HepG2 (cell line): ENCODE data around the gene ACSS1. TPM values are rescaled to one million over a fixed set of nuclear protein-coding genes. Genes with fewer than 3 reads are reported as not detected.

Experiments used
- ATM ChIP-seq: fragments of 450-650 bp; IDR thresholded peaks from 2 replicates; pipeline ENCODE4 v1.7.1; 2017; ENCODE audit warnings: mild to moderate bottlenecking, borderline replicate concordance
- CEBPB ChIP-seq: IDR thresholded peaks from 2 replicates; pipeline ENCODE4 v1.6.1; 2011; ENCODE audit warnings: low read depth, low read length, improper control_type of control experiment, borderline replicate concordance
- FOXP1 ChIP-seq, 2 experiments: fragments of 450-650 bp in 1 of 2; IDR thresholded peaks; 2 replicates each; pipeline ENCODE4 v1.6.1; 2017 to 2018; ENCODE audit warnings: antibody characterized with exemption in 1 of 2
- HNRNPH1 ChIP-seq: fragments of 200-400 bp; formaldehyde crosslinking; optimal IDR thresholded peaks from 2 replicates; pipeline ENCODE3; 2017; ENCODE audit warnings: mild to moderate bottlenecking, low read depth, low read length
- MIER2 ChIP-seq: IDR thresholded peaks from 2 replicates; pipeline ENCODE4 v1.6.1; 2016; ENCODE audit warnings: missing biosample characterization, missing genetic modification reagents
- MZF1 ChIP-seq: sonication (generic); formaldehyde crosslinking; IDR thresholded peaks from 2 replicates; pipeline ENCODE4 v1.8.1; 2023; ENCODE audit warnings: mild to moderate bottlenecking, missing genetic modification reagents, borderline replicate concordance
- NR0B2 ChIP-seq: sonication (generic); formaldehyde crosslinking; IDR thresholded peaks from 2 replicates; pipeline ENCODE4 v1.4.0; 2020; ENCODE audit warnings: mild to moderate bottlenecking, missing genetic modification reagents
- RBFOX2 ChIP-seq: fragments of 200-400 bp; formaldehyde crosslinking; IDR thresholded peaks from 2 replicates; pipeline ENCODE4 v1.6.1; 2017; ENCODE audit warnings: low read depth, mild to moderate bottlenecking, low read length
- SIX4 ChIP-seq: sonication (generic); formaldehyde crosslinking; IDR thresholded peaks from 2 replicates; pipeline ENCODE4 v1.4.0; 2020; ENCODE audit warnings: missing genetic modification reagents
- TGIF2 ChIP-seq: IDR thresholded peaks from 2 replicates; pipeline ENCODE4 v1.6.1; 2016; ENCODE audit warnings: control low read depth, missing compliant biosample characterization
- THRA ChIP-seq: sonication (generic); formaldehyde crosslinking; IDR thresholded peaks from 2 replicates; pipeline ENCODE4 v1.4.0; 2020; ENCODE audit warnings: missing genetic modification reagents, borderline replicate concordance
- ZNF225 ChIP-seq: sonication (generic); formaldehyde crosslinking; IDR thresholded peaks from 2 replicates; pipeline ENCODE4 v1.4.0; 2020; ENCODE audit warnings: mild to moderate bottlenecking, missing genetic modification reagents
- ZNF407 ChIP-seq: sonication (generic); formaldehyde crosslinking; IDR thresholded peaks from one replicate; pipeline ENCODE4 v1.5.1; 2020; ENCODE audit warnings: mild to moderate bottlenecking, missing genetic modification reagents; ENCODE audit errors: not compliant biosample characterization
- ZNF549 ChIP-seq: sonication (generic); formaldehyde crosslinking; IDR thresholded peaks from 2 replicates; pipeline ENCODE4 v1.5.0; 2020; ENCODE audit warnings: missing genetic modification reagents
- polyA plus RNA-seq, 8 experiments: library from polyadenylated mRNA; depleted of rRNA in 3 of 8; stranded (reverse) in 7 of 8; unstranded in 1 of 8; fragments of >200 nt; fragmentation: Illumina TruSeq in 4 of 8; extraction: Trizol in 4 of 8; gene quantifications; 2 replicates each; pipeline versions ENCODE4 v1.2.1 to v1.2.3, GENCODE V29; 2011 to 2016; ENCODE audit warnings: low read depth in 4 of 8, missing spikeins in 1 of 8, mixed read lengths in 1 of 8; ENCODE audit not compliant: insufficient read depth in 1 of 8
- total RNA-seq, 5 experiments: library from RNA; depleted of rRNA; stranded (reverse); fragments of >200 nt; fragmentation: Illumina TruSeq; extraction: Trizol; gene quantifications; 2 replicates each; pipeline ENCODE4 v1.2.3, GENCODE V29; 2016; ENCODE audit warnings: low read depth in 1 of 5
- TF ChIP-seq, protein P1 (sequence below): sonication (generic); formaldehyde crosslinking; IDR thresholded peaks from 2 replicates; pipeline ENCODE4 v1.4.0; 2020; ENCODE audit warnings: mild to moderate bottlenecking, missing genetic modification reagents

ACSS1 gene
- total and polyA plus RNA-seq, 2 of the 13 experiments (the other 11 are each of a cell fraction or from before 2014, with no cell fraction given), result 15.2 to 41.6 TPM

GRCh38 chr20:25056690-25057233, 1.2 kb downstream of the ACSS1 start (continued):
- TF ChIP-seq, protein P1, sequence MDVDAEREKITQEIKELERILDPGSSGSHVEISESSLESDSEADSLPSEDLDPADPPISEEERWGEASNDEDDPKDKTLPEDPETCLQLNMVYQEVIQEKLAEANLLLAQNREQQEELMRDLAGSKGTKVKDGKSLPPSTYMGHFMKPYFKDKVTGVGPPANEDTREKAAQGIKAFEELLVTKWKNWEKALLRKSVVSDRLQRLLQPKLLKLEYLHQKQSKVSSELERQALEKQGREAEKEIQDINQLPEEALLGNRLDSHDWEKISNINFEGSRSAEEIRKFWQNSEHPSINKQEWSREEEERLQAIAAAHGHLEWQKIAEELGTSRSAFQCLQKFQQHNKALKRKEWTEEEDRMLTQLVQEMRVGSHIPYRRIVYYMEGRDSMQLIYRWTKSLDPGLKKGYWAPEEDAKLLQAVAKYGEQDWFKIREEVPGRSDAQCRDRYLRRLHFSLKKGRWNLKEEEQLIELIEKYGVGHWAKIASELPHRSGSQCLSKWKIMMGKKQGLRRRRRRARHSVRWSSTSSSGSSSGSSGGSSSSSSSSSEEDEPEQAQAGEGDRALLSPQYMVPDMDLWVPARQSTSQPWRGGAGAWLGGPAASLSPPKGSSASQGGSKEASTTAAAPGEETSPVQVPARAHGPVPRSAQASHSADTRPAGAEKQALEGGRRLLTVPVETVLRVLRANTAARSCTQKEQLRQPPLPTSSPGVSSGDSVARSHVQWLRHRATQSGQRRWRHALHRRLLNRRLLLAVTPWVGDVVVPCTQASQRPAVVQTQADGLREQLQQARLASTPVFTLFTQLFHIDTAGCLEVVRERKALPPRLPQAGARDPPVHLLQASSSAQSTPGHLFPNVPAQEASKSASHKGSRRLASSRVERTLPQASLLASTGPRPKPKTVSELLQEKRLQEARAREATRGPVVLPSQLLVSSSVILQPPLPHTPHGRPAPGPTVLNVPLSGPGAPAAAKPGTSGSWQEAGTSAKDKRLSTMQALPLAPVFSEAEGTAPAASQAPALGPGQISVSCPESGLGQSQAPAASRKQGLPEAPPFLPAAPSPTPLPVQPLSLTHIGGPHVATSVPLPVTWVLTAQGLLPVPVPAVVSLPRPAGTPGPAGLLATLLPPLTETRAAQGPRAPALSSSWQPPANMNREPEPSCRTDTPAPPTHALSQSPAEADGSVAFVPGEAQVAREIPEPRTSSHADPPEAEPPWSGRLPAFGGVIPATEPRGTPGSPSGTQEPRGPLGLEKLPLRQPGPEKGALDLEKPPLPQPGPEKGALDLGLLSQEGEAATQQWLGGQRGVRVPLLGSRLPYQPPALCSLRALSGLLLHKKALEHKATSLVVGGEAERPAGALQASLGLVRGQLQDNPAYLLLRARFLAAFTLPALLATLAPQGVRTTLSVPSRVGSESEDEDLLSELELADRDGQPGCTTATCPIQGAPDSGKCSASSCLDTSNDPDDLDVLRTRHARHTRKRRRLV (CRISPR knock-in tag), result no peak; the same call in 1 of the 2 replicates
- 0 out of 2 replicates have a peak, but pooled peaks have one; percentile 12 for TF ChIP-seq NR0B2 (CRISPR knock-in tag)
- no peak for TF ChIP-seq SIX4 (CRISPR knock-in tag)
- no peak for TF ChIP-seq MIER2 (CRISPR knock-in tag)
- TF ChIP-seq MZF1, result no peak
- no peak for TF ChIP-seq TGIF2 (CRISPR knock-in tag)
- TF ChIP-seq HNRNPH1, result no peak
- no peak for TF ChIP-seq ZNF549
- TF ChIP-seq ZNF407 (CRISPR knock-in tag), result no peak
- TF ChIP-seq ATM, result no peak
- TF ChIP-seq CEBPB, result no peak
- TF ChIP-seq FOXP1 (IDR thresholded peaks at IDR 0.05), result no peak
- no peak for TF ChIP-seq FOXP1 (CRISPR knock-in tag; IDR thresholded peaks at IDR 0.05)
- TF ChIP-seq ZNF225, result no peak
- no peak for TF ChIP-seq RBFOX2
- TF ChIP-seq THRA (CRISPR knock-in tag), result no peak
